Trophoblast cell (in vitro differentiated cells and primary cell): ENCODE data around the gene EYA2.

Experiments
- DNase-seq, 2 donors: peaks; one replicate each; pipeline ENCODE4 v3.0.0-alpha.2; 2016
- H2AFZ ChIP-seq: 2 replicates; pipeline ENCODE4 v1.6.1; 2013; ENCODE audit warnings: low read length, moderate library complexity, mild to moderate bottlenecking; ENCODE audit not compliant: insufficient read depth, poor library complexity
- H2AK5ac ChIP-seq: 2 replicates; pipeline ENCODE4 v1.6.1; 2013; ENCODE audit warnings: mild to moderate bottlenecking, low read length
- H2BK120ac ChIP-seq: 2 replicates; pipeline ENCODE4 v1.6.1; 2013; ENCODE audit warnings: low read length, mild to moderate bottlenecking, moderate library complexity; ENCODE audit not compliant: insufficient read depth, poor library complexity
- H2BK12ac ChIP-seq: 2 replicates; pipeline ENCODE4 v1.6.1; 2013; ENCODE audit warnings: mild to moderate bottlenecking, low read length, moderate library complexity
- H2BK5ac ChIP-seq: 2 replicates; pipeline ENCODE4 v1.6.1; 2013; ENCODE audit warnings: low read length, low read depth, moderate library complexity, mild to moderate bottlenecking; ENCODE audit not compliant: poor library complexity
- H3K14ac ChIP-seq: 2 replicates; pipeline ENCODE4 v1.6.1; 2013; ENCODE audit warnings: mild to moderate bottlenecking, low read length
- H3K18ac ChIP-seq: 2 replicates; pipeline ENCODE4 v1.6.1; 2013; ENCODE audit warnings: mild to moderate bottlenecking, low read length
- H3K23ac ChIP-seq: 2 replicates; pipeline ENCODE4 v1.6.1; 2013; ENCODE audit warnings: low read length
- H3K27ac ChIP-seq: 2 replicates; pipeline ENCODE4 v1.5.1; 2013; ENCODE audit warnings: low read depth, mild to moderate bottlenecking, inconsistent platforms, low read length, moderate library complexity
- H3K27me3 ChIP-seq: 2 replicates; pipeline ENCODE4 v1.6.1; 2013; ENCODE audit warnings: inconsistent platforms, mild to moderate bottlenecking, low read length, moderate library complexity; ENCODE audit not compliant: insufficient read depth
- H3K36me3 ChIP-seq, 2 experiments: 1 replicate in 1 of 2; 2 replicates in 1 of 2; pipeline ENCODE4 v1.6.1; 2013; ENCODE audit warnings: low read length in 2 of 2, mild to moderate bottlenecking in 2 of 2, moderate library complexity in 1 of 2; ENCODE audit not compliant: insufficient read depth in 2 of 2, control insufficient read depth in 1 of 2
- H3K4ac ChIP-seq: 2 replicates; pipeline ENCODE4 v1.6.1; 2013; ENCODE audit warnings: low read depth, mild to moderate bottlenecking, low read length, moderate library complexity
- H3K4me1 ChIP-seq, 2 experiments: 1 replicate in 1 of 2; 2 replicates in 1 of 2; pipeline ENCODE4 v1.6.1; 2013; ENCODE audit warnings: low read length in 2 of 2, mild to moderate bottlenecking in 2 of 2, moderate library complexity in 1 of 2; ENCODE audit not compliant: insufficient read depth in 2 of 2, control insufficient read depth in 1 of 2
- H3K4me2 ChIP-seq: 2 replicates; pipeline ENCODE4 v1.6.1; 2013; ENCODE audit warnings: inconsistent platforms, mild to moderate bottlenecking, low read length, moderate library complexity
- H3K4me3 ChIP-seq: 2 replicates; pipeline ENCODE4 v1.5.1; 2013; ENCODE audit warnings: mild to moderate bottlenecking, low read depth, low read length, inconsistent platforms
- H3K79me1 ChIP-seq: one replicate; pipeline ENCODE4 v1.6.1; 2013; ENCODE audit warnings: low read length
- H3K79me2 ChIP-seq: 2 replicates; pipeline ENCODE4 v1.6.1; 2013; ENCODE audit warnings: low read length, mild to moderate bottlenecking; ENCODE audit not compliant: control insufficient read depth, insufficient read depth, poor library complexity
- H3K9ac ChIP-seq: 2 replicates; pipeline ENCODE4 v1.6.1; 2013; ENCODE audit warnings: mild to moderate bottlenecking, low read length
- H3K9me3 ChIP-seq: 2 replicates; pipeline ENCODE4 v1.6.1; 2013; ENCODE audit warnings: low read depth, mild to moderate bottlenecking, control low read depth, inconsistent platforms, low read length; ENCODE audit not compliant: insufficient read depth
- H4K12ac ChIP-seq: 2 replicates; pipeline ENCODE4 v1.6.1; 2013; ENCODE audit warnings: low read depth, mild to moderate bottlenecking, low read length, moderate library complexity
- H4K8ac ChIP-seq: 2 replicates; pipeline ENCODE4 v1.6.1; 2013; ENCODE audit warnings: low read depth, mild to moderate bottlenecking, low read length, moderate library complexity
- H4K91ac ChIP-seq: one replicate; pipeline ENCODE4 v1.6.1; 2013; ENCODE audit warnings: low read depth, mild to moderate bottlenecking, low read length, moderate library complexity
- WGBS: extraction: QIAGEN DNeasy Blood & Tissue Kit; methylation state at CpG from one replicate; pipeline ENCODE4 v1.1.7; 2013; ENCODE audit warnings: missing lambda C conversion rate; ENCODE audit not compliant: insufficient read length, insufficient coverage; ENCODE audit errors: extremely low coverage; 5-methylcytosine and 5-hydroxymethylcytosine counted together

The EYA2 gene

DNA sequence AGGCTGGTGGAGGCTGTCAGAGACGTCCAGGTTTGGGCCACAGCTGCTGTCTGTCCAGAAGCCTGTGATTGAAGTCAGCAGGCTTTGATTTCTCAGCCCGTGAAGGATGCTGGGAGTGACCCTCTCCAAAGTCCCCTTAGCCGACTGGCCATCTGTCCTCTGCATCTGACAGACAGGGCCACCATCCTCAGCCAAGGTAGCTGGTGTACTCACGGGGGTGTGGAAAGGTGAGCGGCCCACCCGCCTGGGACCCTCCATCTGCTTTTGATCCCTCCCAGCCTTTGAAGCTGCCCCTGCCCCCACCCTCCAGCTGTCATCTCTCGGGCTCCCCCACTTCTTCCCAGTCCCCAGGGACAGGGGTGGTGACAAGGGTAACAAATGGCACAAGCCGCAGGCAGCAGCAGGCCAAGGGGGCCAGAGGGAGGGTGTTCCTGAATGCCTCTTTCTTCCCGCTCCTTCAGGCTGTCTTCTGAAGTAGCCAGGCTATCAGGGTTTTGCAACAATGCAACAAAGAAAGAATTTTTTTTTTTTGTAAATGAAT is 84.4 kb downstream of the EYA2 start:
- Histone ChIP-seq H4K91ac (peak overlapping the region; percentile 48), H3K18ac (peak overlapping the region; percentile 55), H3K4me2 (no peak overlapping the region), H3K9ac (no peak overlapping the region), H2AFZ (no peak overlapping the region), H4K8ac (no peak overlapping the region), H3K4ac (no peak overlapping the region), H4K12ac (no peak overlapping the region), H3K23ac (no peak overlapping the region), H3K79me2 (no peaks in the 10 kb centered on the region), H3K27ac (peak overlapping the region; percentile 20), H3K36me3 (no peaks in the 10 kb centered on the region), H2BK12ac (peak overlapping the region; percentile 9), H3K79me1 (peaks cover 5% of the 10 kb centered on the region), H3K27me3 (no peaks in the 10 kb centered on the region), H3K4me1 (peaks cover 7 to 9% of the 10 kb centered on the region in 2 experiments), H2AK5ac (no peak overlapping the region), H3K9me3 (no peaks in the 10 kb centered on the region), H3K4me3 (no peak overlapping the region), H3K14ac (no peak overlapping the region), H2BK5ac (no peak overlapping the region), H2BK120ac (no peak overlapping the region)
- WGBS = no CpG with 5 or more reads among the region's 9 CpGs
- DNase-seq = peak in 1 of 2 donors; percentile 58

DNA sequence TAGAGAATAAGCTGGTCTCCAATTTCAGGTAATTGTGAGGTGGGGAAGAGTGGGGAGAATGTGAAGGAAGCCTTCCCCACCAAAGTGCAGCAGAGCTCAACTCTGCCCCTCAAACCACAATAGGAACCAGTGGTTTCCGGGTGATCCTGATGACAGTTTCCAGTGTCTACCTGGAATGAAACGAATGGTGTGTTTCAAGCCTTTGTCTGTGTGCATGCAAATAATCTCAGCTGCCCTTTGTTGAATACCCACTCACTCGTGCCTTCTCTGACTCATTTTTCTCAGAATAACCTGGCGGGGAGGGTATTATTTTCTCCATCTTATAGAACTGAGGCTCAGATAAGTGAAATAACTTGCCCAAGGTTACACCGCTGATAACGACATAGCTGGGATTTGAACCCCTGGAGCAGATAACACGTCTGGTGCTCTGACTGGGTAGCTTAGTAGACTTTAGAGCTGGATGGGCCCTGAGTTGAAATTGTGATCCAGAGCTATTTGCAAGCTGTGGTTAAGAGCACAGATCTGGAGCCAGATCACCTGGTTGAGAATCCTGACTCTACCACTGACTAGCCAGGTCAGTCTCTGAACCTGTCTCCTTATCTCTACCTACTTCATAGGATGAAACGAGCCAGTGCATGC is 85.1 kb downstream of the EYA2 start:
- no peak overlapping the region for H3K14ac ChIP-seq
- H3K4me2 ChIP-seq = no peak overlapping the region
- H2AK5ac ChIP-seq = no peak overlapping the region
- peaks cover 7 to 9% of the 10 kb centered on the region in 2 experiments for H3K4me1 ChIP-seq
- H2BK120ac ChIP-seq = no peak overlapping the region
- H3K23ac ChIP-seq = no peak overlapping the region
- H2BK12ac ChIP-seq = peak overlapping the region; percentile 5
- H3K36me3 ChIP-seq = no peaks in the 10 kb centered on the region
- WGBS = no CpG with 5 or more reads among the region's 8 CpGs
- H3K79me2 ChIP-seq = no peaks in the 10 kb centered on the region
- H3K79me1 ChIP-seq = peaks cover 5% of the 10 kb centered on the region
- peak overlapping the region; percentile 20 for H3K27ac ChIP-seq
- no peak overlapping the region for H4K91ac ChIP-seq
- H3K18ac ChIP-seq = peak overlapping the region; percentile 11
- no peak overlapping the region for H2AFZ ChIP-seq
- no peak overlapping the region for H3K4me3 ChIP-seq
- no peaks in the 10 kb centered on the region for H3K9me3 ChIP-seq
- no peak overlapping the region for H3K4ac ChIP-seq
- peak overlapping the region; percentile 51 for H2BK5ac ChIP-seq
- DNase-seq = peak; percentile 74 to 76
- H3K27me3 ChIP-seq = no peaks in the 10 kb centered on the region
- H3K9ac ChIP-seq = no peak overlapping the region
- H4K8ac ChIP-seq = no peak overlapping the region
- no peak overlapping the region for H4K12ac ChIP-seq

DNA sequence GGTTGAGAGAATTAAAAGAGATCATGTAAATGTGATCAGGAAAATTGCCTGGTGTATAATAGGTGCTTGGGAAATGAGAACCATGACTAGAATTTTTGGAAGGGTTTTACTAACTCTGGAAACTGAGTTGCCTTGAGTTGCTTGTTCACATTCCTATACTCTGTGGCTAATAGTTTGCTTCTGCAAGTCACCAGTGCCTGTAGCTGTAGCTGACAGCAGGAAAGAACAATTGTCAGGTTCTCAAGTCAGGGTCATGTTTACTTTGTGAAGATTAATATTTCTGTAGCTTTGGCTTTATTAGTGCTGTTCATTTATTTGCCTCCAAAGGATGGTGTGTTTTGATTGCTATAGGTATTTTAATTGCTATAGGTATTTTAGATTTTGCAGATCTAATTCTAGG is 86.5 kb downstream of the EYA2 start:
- Histone ChIP-seq H3K9ac (no peak overlapping the region), H2BK5ac (no peak overlapping the region), H3K36me3 (no peaks in the 10 kb centered on the region), H3K4me2 (no peak overlapping the region), H3K18ac (no peak overlapping the region), H2AK5ac (no peak overlapping the region), H2AFZ (no peak overlapping the region), H3K79me2 (no peaks in the 10 kb centered on the region), H3K9me3 (no peaks in the 10 kb centered on the region), H3K23ac (no peak overlapping the region), H4K8ac (no peak overlapping the region), H3K27ac (peak overlapping the region; percentile 50), H4K91ac (no peak overlapping the region), H3K79me1 (peaks cover 5% of the 10 kb centered on the region), H3K27me3 (no peaks in the 10 kb centered on the region), H3K14ac (no peak overlapping the region), H2BK120ac (no peak overlapping the region), H2BK12ac (no peak overlapping the region), H3K4me3 (no peak overlapping the region), H3K4ac (no peak overlapping the region), H4K12ac (no peak overlapping the region), H3K4me1 (peaks cover 7 to 9% of the 10 kb centered on the region in 2 experiments)
- peak in 1 of 2 donors; percentile 40 for DNase-seq

DNA sequence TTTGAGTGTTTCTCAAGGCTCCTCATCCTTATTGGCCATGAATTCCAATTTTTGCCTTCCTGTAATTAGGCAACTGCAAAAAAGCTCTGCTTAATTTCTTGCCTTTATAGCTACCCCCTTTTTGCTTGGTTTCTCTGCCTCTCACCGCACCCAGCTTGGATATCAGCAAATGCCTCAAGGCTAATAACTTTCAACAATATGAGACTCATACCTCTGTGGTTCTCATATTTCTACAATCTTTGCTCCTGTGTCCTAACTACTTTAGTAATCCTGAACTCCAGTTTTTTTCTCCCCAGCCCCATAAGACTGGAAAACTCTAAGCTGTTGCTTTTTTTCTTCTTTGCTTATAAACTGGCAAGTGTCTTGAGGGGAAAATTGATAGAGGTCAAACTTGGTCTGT is 88.8 kb downstream of the EYA2 start:
- Histone ChIP-seq H3K18ac (no peak overlapping the region), H3K79me2 (no peaks in the 10 kb centered on the region), H2AFZ (no peak overlapping the region), H3K23ac (no peak overlapping the region), H4K91ac (no peak overlapping the region), H3K14ac (no peak overlapping the region), H3K9me3 (no peaks in the 10 kb centered on the region), H3K4me1 (peaks cover 7 to 8% of the 10 kb centered on the region in 2 experiments), H3K9ac (no peak overlapping the region), H4K12ac (no peak overlapping the region), H2AK5ac (no peak overlapping the region), H2BK12ac (no peak overlapping the region), H3K79me1 (peaks cover 5% of the 10 kb centered on the region), H2BK120ac (no peak overlapping the region), H3K27ac (no peak overlapping the region), H2BK5ac (no peak overlapping the region), H3K4me2 (no peak overlapping the region), H3K27me3 (no peaks in the 10 kb centered on the region), H3K4me3 (no peak overlapping the region), H4K8ac (no peak overlapping the region), H3K4ac (no peak overlapping the region), H3K36me3 (no peaks in the 10 kb centered on the region)
- DNase-seq = peak in 1 of 2 donors; percentile 30
- WGBS = no CpG with 5 or more reads among the region's 1 CpG
